GM12878 (cell line): Measurements from ENCODE around the gene RAD51. TPM values are rescaled to one million over a fixed set of nuclear protein-coding genes. Genes with fewer than 3 reads are reported as not detected.

Experiments used
- ATAC-seq: fragments of 200-7000 bp; cut with Tn5 transposase; 3 replicates; pipeline ENCODE4 v1.9.1; 2020; ENCODE audit warnings: mild to moderate bottlenecking, moderate library complexity
- BruUV-seq: library from RNA; stranded (reverse); fragments of 400-500 nt; replicated peaks from 2 replicates; lab custom pipeline; 2021; lab: Mats Ljungman, UMichigan
- CTCF ChIA-PET: fragments of 300-600 bp; sonication (Branson Sonifier 250); formaldehyde crosslinking; extraction: SDS; loops from one replicate; lab custom pipeline; 2021; ENCODE audit warnings: inconsistent platforms; lab: Yijun Ruan, JAX
- POLR2A ChIA-PET: fragments of 350-600 bp; formaldehyde crosslinking; extraction: SDS; loops from one replicate; lab custom pipeline; 2021; ENCODE audit warnings: inconsistent platforms; lab: Charles Lee
- RAD21 ChIA-PET: fragments of 300-600 bp; sonication (Branson Sonifier 250); formaldehyde crosslinking; loops from one replicate; lab custom pipeline; 2023; ENCODE audit warnings: antibody characterized with exemption; ENCODE audit not compliant: unreplicated experiment; lab: Charles Lee
- SMC1A ChIA-PET: fragments of 300-600 bp; sonication (Branson Sonifier 250); formaldehyde crosslinking; loops from one replicate; lab custom pipeline; 2023; ENCODE audit not compliant: unreplicated experiment, uncharacterized antibody; lab: Charles Lee
- DNase-seq: peaks from one replicate; pipeline ENCODE4 v3.0.0-alpha.2; 2011; ENCODE audit warnings: low read depth, low spot score
- FAIRE-seq: peaks from 3 replicates; lab custom pipeline; 2011; peaks lifted over from hg19 to GRCh38; lab: Jason Lieb, UNC
- H2AFZ ChIP-seq: 2 replicates; pipeline ENCODE4 v1.6.0; 2011; ENCODE audit warnings: low read depth, low read length, control low read depth; ENCODE audit not compliant: control insufficient read depth
- H3K27ac ChIP-seq: 2 replicates; pipeline ENCODE4 v1.5.1; 2011; ENCODE audit warnings: control low read depth; ENCODE audit not compliant: control insufficient read depth, insufficient read depth
- H3K27me3 ChIP-seq, 2 experiments: replicated peaks in 1 of 2; 2 replicates each; pipeline versions ENCODE4 v1.6.0 to v1.6.1; 2011; ENCODE audit warnings: low read length in 1 of 2; ENCODE audit not compliant: control insufficient read depth in 2 of 2, insufficient read depth in 2 of 2
- H3K36me3 ChIP-seq, 2 experiments: 2 replicates each; pipeline ENCODE4 v1.5.1; 2011; ENCODE audit warnings: low read length in 1 of 2; ENCODE audit not compliant: control insufficient read depth in 2 of 2, insufficient read depth in 2 of 2
- H3K4me1 ChIP-seq: 2 replicates; pipeline ENCODE4 v1.6.1; 2011; ENCODE audit warnings: mild to moderate bottlenecking, low read length, moderate library complexity, mixed read lengths; ENCODE audit not compliant: control insufficient read depth, insufficient read depth
- H3K4me2 ChIP-seq: 2 replicates; pipeline ENCODE4 v1.6.0; 2011; ENCODE audit warnings: control low read depth; ENCODE audit not compliant: control insufficient read depth, insufficient read depth
- H3K4me3 ChIP-seq: fragments of 200-600 bp; sonication (generic); 2 replicates; pipeline ENCODE4 v1.5.1; 2016
- H3K79me2 ChIP-seq: 2 replicates; pipeline ENCODE4 v1.6.0; 2011; ENCODE audit warnings: low read length; ENCODE audit not compliant: control insufficient read depth, insufficient read depth
- H3K9ac ChIP-seq: 2 replicates; pipeline ENCODE4 v1.8.0; 2011; ENCODE audit warnings: low read length, control low read depth, mixed read lengths; ENCODE audit not compliant: control insufficient read depth, insufficient read depth
- H3K9me3 ChIP-seq: replicated peaks from 3 replicates; pipeline ENCODE4 v1.5.1; 2011; ENCODE audit warnings: mild to moderate bottlenecking, low read length; ENCODE audit not compliant: control insufficient read depth, insufficient read depth
- H4K20me1 ChIP-seq: 2 replicates; pipeline ENCODE4 v1.6.0; 2011; ENCODE audit not compliant: control insufficient read depth, insufficient read depth
- E2F8 ChIP-seq: fragments of 450-650 bp; IDR thresholded peaks from 2 replicates; pipeline ENCODE4 v1.6.1; 2018; ENCODE audit warnings: mild to moderate bottlenecking, low read depth, moderate library complexity; ENCODE audit not compliant: partially characterized antibody
- PAX5 ChIP-seq: IDR thresholded peaks from 2 replicates; pipeline ENCODE4 v1.6.1; 2011; ENCODE audit warnings: low read depth, low read length, borderline replicate concordance
- RAD51 ChIP-seq: fragments of 450-650 bp; IDR thresholded peaks from 2 replicates; pipeline ENCODE4 v1.6.1; 2016; ENCODE audit warnings: moderate library complexity, mild to moderate bottlenecking, inconsistent platforms
- ZZZ3 ChIP-seq: IDR thresholded peaks from 2 replicates; pipeline ENCODE4 v1.6.1; 2011; ENCODE audit warnings: low read depth; ENCODE audit not compliant: control insufficient read depth, insufficient read length
- whole genome bisulfite sequencing: methylation state at CpG from one replicate; pipeline ENCODE4 v1.1.6; 2016; ENCODE audit warnings: low lambda C conversion rate; ENCODE audit not compliant: insufficient replicate concordance, insufficient coverage; ENCODE audit errors: missing lambda C conversion rate; 5-methylcytosine and 5-hydroxymethylcytosine counted together
- in situ Hi-C: fragments of 300-500 bp; cut with MboI; formaldehyde crosslinking; loops from 9 replicates; pipeline ENCODE4 v1.14.3; 2018; ENCODE audit warnings: mixed read lengths
- intact Hi-C: fragments of 100-400 bp; cut with micrococcal nuclease; formaldehyde crosslinking; loops from one replicate; pipeline ENCODE4 v1.14.2; 2022; ENCODE audit not compliant: unreplicated experiment
- polyA plus RNA-seq, 11 experiments: library from polyadenylated mRNA; depleted of rRNA in 4 of 11; unstranded in 6 of 11; stranded (reverse) in 5 of 11; fragments of >200 nt; fragmentation: Nextera tagmentation in 4 of 11; fragmentation: Illumina TruSeq in 1 of 11; extraction: Ambion mirVana in 4 of 11; extraction: Trizol in 1 of 11; gene quantifications; 1 replicate in 1 of 11; 2 replicates in 10 of 11; pipeline versions ENCODE4 v1.2.1 to v1.2.3, GENCODE V29; 2011 to 2016; ENCODE audit warnings: inconsistent platforms in 2 of 11, missing spikeins in 2 of 11, low read depth in 1 of 11
- total RNA-seq, 4 experiments: library from RNA; depleted of rRNA in 3 of 4; stranded (reverse); fragments of >200 nt in 3 of 4; fragmentation: Illumina TruSeq in 1 of 4; extraction: Trizol in 1 of 4; gene quantifications; 2 replicates each; pipeline versions ENCODE4 v1.2.1 to v1.2.3, GENCODE V29; 2013 to 2021
- TF ChIP-seq, protein P1 (sequence below): fragments of 450-650 bp; IDR thresholded peaks from 2 replicates; pipeline ENCODE4 v1.6.1; 2017; ENCODE audit warnings: antibody characterized with exemption, mild to moderate bottlenecking, moderate library complexity

The RAD51 gene
- total and polyA plus RNA-seq, 10 of the 15 experiments (the other 5 are each of a cell fraction or from before 2014, with no cell fraction given), result 13.1 to 55.0 (median 30.6) TPM

DNA sequence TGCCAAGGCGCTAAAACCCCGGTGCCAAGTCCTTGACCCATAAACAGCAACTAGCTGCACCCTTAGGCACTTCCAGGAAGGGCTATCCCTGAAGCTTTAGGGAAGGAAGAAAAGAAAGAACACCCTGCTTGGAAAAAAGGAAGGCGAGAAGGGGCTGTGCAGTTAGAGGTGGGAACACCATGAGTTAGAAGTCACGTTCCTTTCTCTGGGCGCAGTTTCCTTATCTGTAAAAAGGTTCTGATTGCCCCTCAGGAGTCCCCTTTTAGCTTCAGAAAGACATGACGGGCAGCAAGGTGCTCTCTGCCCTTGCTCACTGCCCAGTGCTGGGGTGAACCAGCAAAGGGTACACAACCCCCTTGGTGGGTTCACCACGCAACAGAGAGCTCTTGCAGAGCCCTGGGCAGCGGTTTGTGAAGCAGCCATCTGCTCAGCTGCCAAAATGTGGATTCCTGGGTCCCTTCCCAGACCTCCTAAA is 69.7 kb downstream of the RAD51 start (continued):
- TF ChIP-seq, protein P1, sequence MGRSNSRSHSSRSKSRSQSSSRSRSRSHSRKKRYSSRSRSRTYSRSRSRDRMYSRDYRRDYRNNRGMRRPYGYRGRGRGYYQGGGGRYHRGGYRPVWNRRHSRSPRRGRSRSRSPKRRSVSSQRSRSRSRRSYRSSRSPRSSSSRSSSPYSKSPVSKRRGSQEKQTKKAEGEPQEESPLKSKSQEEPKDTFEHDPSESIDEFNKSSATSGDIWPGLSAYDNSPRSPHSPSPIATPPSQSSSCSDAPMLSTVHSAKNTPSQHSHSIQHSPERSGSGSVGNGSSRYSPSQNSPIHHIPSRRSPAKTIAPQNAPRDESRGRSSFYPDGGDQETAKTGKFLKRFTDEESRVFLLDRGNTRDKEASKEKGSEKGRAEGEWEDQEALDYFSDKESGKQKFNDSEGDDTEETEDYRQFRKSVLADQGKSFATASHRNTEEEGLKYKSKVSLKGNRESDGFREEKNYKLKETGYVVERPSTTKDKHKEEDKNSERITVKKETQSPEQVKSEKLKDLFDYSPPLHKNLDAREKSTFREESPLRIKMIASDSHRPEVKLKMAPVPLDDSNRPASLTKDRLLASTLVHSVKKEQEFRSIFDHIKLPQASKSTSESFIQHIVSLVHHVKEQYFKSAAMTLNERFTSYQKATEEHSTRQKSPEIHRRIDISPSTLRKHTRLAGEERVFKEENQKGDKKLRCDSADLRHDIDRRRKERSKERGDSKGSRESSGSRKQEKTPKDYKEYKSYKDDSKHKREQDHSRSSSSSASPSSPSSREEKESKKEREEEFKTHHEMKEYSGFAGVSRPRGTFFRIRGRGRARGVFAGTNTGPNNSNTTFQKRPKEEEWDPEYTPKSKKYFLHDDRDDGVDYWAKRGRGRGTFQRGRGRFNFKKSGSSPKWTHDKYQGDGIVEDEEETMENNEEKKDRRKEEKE, result no peak
- no peak for TF ChIP-seq E2F8

- no peaks in the 10 kb centered on the region for H3K27me3 ChIP-seq
- no peak overlapping the region for H3K4me2 ChIP-seq
- DNase-seq (no peak), ATAC-seq (no peak), FAIRE-seq (no peak)
- no TSS peak for BruUV-seq
- H3K79me2 ChIP-seq, result no peaks in the 10 kb centered on the region
- in situ Hi-C loops, result no loop called here
- H3K4me3 ChIP-seq, result no peak overlapping the region
- intact Hi-C loops, result no loop called here
- TF ChIP-seq ZZZ3, result no peak
- no peak for TF ChIP-seq RAD51
- TF ChIP-seq PAX5, result no peak
- ChIA-PET SMC1A (interaction anchor here (1.0 to 2.8 kb wide), 2 partner anchors 16 to 128 kb away, joined by 3 to 8 read pairs; partner anchors contain the start of gene VPS18), CTCF (interaction anchor here (1.2 to 2.7 kb wide), 3 partner anchors 16 to 177 kb away, joined by 3 to 9 read pairs (median 3); no protein-coding TSS in a partner anchor), RAD21 (no interaction called here), POLR2A (interaction anchor here (0.6 to 2.9 kb wide), 8 partner anchors 8 to 326 kb away, joined by 3 to 13 read pairs (median 4); partner anchors contain the start of genes BAHD1 and RAD51)
- no peaks in the 10 kb centered on the region; a peak in 2 of 4 replicates for H3K36me3 ChIP-seq
- WGBS, result 83% methylated on average over 7 of the region's 7 CpGs
- no peak overlapping the region for H3K27ac ChIP-seq
- H4K20me1 ChIP-seq, result no peaks in the 10 kb centered on the region
- no peaks in the 10 kb centered on the region for H3K9me3 ChIP-seq
- H3K4me1 ChIP-seq, result peaks cover 39% of the 10 kb centered on the region
- no peak overlapping the region for H2AFZ ChIP-seq
- H3K9ac ChIP-seq, result no peak overlapping the region
These were observed 71.3 kb downstream of the RAD51 start for GRCh38 chr15:40766194-40766815.
